ENCODE measurements around the gene LMX1B.
"Not testable (repeated sequence)": the region's sequence is repeated elsewhere in the genome, so short reads cannot be mapped to it uniquely, and the experiment has no call there.

The LMX1B gene

GRCh38 chr9:126636983-126637798 lies 23.5 kb downstream of the LMX1B start:
- FAIRE-seq: no peak

- no peak for FAIRE-seq
These were observed 24.9 kb downstream of the LMX1B start for GRCh38 chr9:126638571-126639132.

GRCh38 chr9:126639318-126640000 lies 25.7 kb downstream of the LMX1B start:
- FAIRE-seq: no peak

- FAIRE-seq: no peak
These were observed 27.6 kb downstream of the LMX1B start for GRCh38 chr9:126641118-126641851.

- no peak for FAIRE-seq
These were observed 28.4 kb downstream of the LMX1B start for GRCh38 chr9:126642010-126642744.

- FAIRE-seq: no peak
These were observed 29.1 kb downstream of the LMX1B start for GRCh38 chr9:126642839-126643238.

- FAIRE-seq: no peak
These were observed 30.3 kb downstream of the LMX1B start for GRCh38 chr9:126643945-126644527.

GRCh38 chr9:126646162-126646561 lies 32.4 kb downstream of the LMX1B start:
- FAIRE-seq: no peak

- FAIRE-seq: no peak
These were observed 34.1 kb downstream of the LMX1B start for GRCh38 chr9:126647585-126648411.

- no peak for FAIRE-seq
These were observed 35.7 kb downstream of the LMX1B start for GRCh38 chr9:126649477-126649876.

GRCh38 chr9:126650404-126651341 lies 36.9 kb downstream of the LMX1B start:
- no peak for FAIRE-seq

GRCh38 chr9:126652140-126652582 lies 38.4 kb downstream of the LMX1B start:
- FAIRE-seq: no peak

- FAIRE-seq: no peak
These were observed 40.4 kb downstream of the LMX1B start for GRCh38 chr9:126654124-126654523.

- FAIRE-seq: not testable (repeated sequence)
These were observed 42.5 kb downstream of the LMX1B start for GRCh38 chr9:126656214-126656613.

GRCh38 chr9:126658201-126658825 lies 44.6 kb downstream of the LMX1B start:
- FAIRE-seq: no peak

- FAIRE-seq: no peak
These were observed 45.3 kb downstream of the LMX1B start for GRCh38 chr9:126658956-126659555.

GRCh38 chr9:126661122-126661520 lies 47.4 kb downstream of the LMX1B start:
- no peak for FAIRE-seq

- FAIRE-seq: no peak
These were observed 48.0 kb downstream of the LMX1B start for GRCh38 chr9:126661521-126662251.

Measured in endometrium (tissue), 2 donors.